Measurements from ENCODE around the gene HSBP1L1. TPM values are rescaled to one million over a fixed set of nuclear protein-coding genes. Genes with fewer than 3 reads are reported as not detected.

Gene HSBP1L1
- total RNA-seq, result 18.6 TPM

GRCh38 chr18:79964330-79965118, at the start of gene HSBP1L1:
HSBP1L1 (plus strand) TSS chr18:79964643; CDS start chr18:79964736, 93 bp downstream.
- H3K27me3 ChIP-seq (ENCODE audit: insufficient read depth, low read length), result no peaks in the 10 kb centered on the region
- H3K4me1 ChIP-seq (ENCODE audit: insufficient read depth, low read length), result peaks cover 37% of the 10 kb centered on the region
- no peaks in the 10 kb centered on the region for H3K9me3 ChIP-seq (ENCODE audit: low read depth, low read length)
- peak within 1 kb of the TSS; percentile 47 for H3K4me3 ChIP-seq (ENCODE audit: low read length)

- Histone ChIP-seq H3K4me3 (ENCODE audit: low read length) (no peak overlapping the region), H3K9me3 (ENCODE audit: low read depth, low read length) (no peaks in the 10 kb centered on the region), H3K4me1 (ENCODE audit: insufficient read depth, low read length) (peaks cover 5% of the 10 kb centered on the region), H3K27me3 (ENCODE audit: insufficient read depth, low read length) (no peaks in the 10 kb centered on the region)
These were observed 49.0 kb upstream of the HSBP1L1 start for GRCh38 chr18:79915161-79916127.

GRCh38 chr18:79916128-79916494, 48.3 kb upstream of the HSBP1L1 start:
- Histone ChIP-seq H3K9me3 (ENCODE audit: low read depth, low read length) (no peaks in the 10 kb centered on the region), H3K4me1 (ENCODE audit: insufficient read depth, low read length) (peaks cover 5% of the 10 kb centered on the region), H3K27me3 (ENCODE audit: insufficient read depth, low read length) (no peaks in the 10 kb centered on the region), H3K4me3 (ENCODE audit: low read length) (no peak overlapping the region)

- no peaks in the 10 kb centered on the region for H3K27me3 ChIP-seq (ENCODE audit: insufficient read depth, low read length)
- H3K4me1 ChIP-seq (ENCODE audit: insufficient read depth, low read length), result peaks cover 5% of the 10 kb centered on the region
- no peaks in the 10 kb centered on the region for H3K9me3 ChIP-seq (ENCODE audit: low read depth, low read length)
- H3K4me3 ChIP-seq (ENCODE audit: low read length), result no peak overlapping the region
These were observed 47.8 kb upstream of the HSBP1L1 start for GRCh38 chr18:79916546-79917168.

- peaks cover 5% of the 10 kb centered on the region for H3K4me1 ChIP-seq (ENCODE audit: insufficient read depth, low read length)
- no peaks in the 10 kb centered on the region for H3K27me3 ChIP-seq (ENCODE audit: insufficient read depth, low read length)
- no peaks in the 10 kb centered on the region for H3K9me3 ChIP-seq (ENCODE audit: low read depth, low read length)
- no peak overlapping the region for H3K4me3 ChIP-seq (ENCODE audit: low read length)
These were observed 47.1 kb upstream of the HSBP1L1 start for GRCh38 chr18:79917169-79917852.

- H3K27me3 ChIP-seq (ENCODE audit: insufficient read depth, low read length), result no peaks in the 10 kb centered on the region
- no peak overlapping the region for H3K4me3 ChIP-seq (ENCODE audit: low read length)
- peaks cover 1% of the 10 kb centered on the region for H3K4me1 ChIP-seq (ENCODE audit: insufficient read depth, low read length)
- H3K9me3 ChIP-seq (ENCODE audit: low read depth, low read length), result no peaks in the 10 kb centered on the region
These were observed 46.4 kb upstream of the HSBP1L1 start for GRCh38 chr18:79917853-79918614.

- no peaks in the 10 kb centered on the region for H3K9me3 ChIP-seq (ENCODE audit: low read depth, low read length)
- H3K27me3 ChIP-seq (ENCODE audit: insufficient read depth, low read length), result no peaks in the 10 kb centered on the region
- H3K4me1 ChIP-seq (ENCODE audit: insufficient read depth, low read length), result no peaks in the 10 kb centered on the region
- no peak overlapping the region for H3K4me3 ChIP-seq (ENCODE audit: low read length)
These were observed 45.8 kb upstream of the HSBP1L1 start for GRCh38 chr18:79918615-79919011.

GRCh38 chr18:79919089-79919488, 45.4 kb upstream of the HSBP1L1 start:
- Histone ChIP-seq H3K4me3 (ENCODE audit: low read length) (no peak overlapping the region), H3K9me3 (ENCODE audit: low read depth, low read length) (no peaks in the 10 kb centered on the region), H3K4me1 (ENCODE audit: insufficient read depth, low read length) (no peaks in the 10 kb centered on the region), H3K27me3 (ENCODE audit: insufficient read depth, low read length) (no peaks in the 10 kb centered on the region)

- Histone ChIP-seq H3K27me3 (ENCODE audit: insufficient read depth, low read length) (no peaks in the 10 kb centered on the region), H3K4me3 (ENCODE audit: low read length) (no peak overlapping the region), H3K4me1 (ENCODE audit: insufficient read depth, low read length) (no peaks in the 10 kb centered on the region), H3K9me3 (ENCODE audit: low read depth, low read length) (no peaks in the 10 kb centered on the region)
These were observed 42.2 kb upstream of the HSBP1L1 start for GRCh38 chr18:79921984-79922965.

- Histone ChIP-seq H3K4me1 (ENCODE audit: insufficient read depth, low read length) (no peaks in the 10 kb centered on the region), H3K27me3 (ENCODE audit: insufficient read depth, low read length) (no peaks in the 10 kb centered on the region), H3K9me3 (ENCODE audit: low read depth, low read length) (no peaks in the 10 kb centered on the region), H3K4me3 (ENCODE audit: low read length) (no peak overlapping the region)
These were observed 41.5 kb upstream of the HSBP1L1 start for GRCh38 chr18:79922971-79923411.

GRCh38 chr18:79923896-79924585, 40.4 kb upstream of the HSBP1L1 start:
- no peak overlapping the region for H3K4me3 ChIP-seq (ENCODE audit: low read length)
- no peaks in the 10 kb centered on the region for H3K4me1 ChIP-seq (ENCODE audit: insufficient read depth, low read length)
- H3K9me3 ChIP-seq (ENCODE audit: low read depth, low read length), result peaks cover 1% of the 10 kb centered on the region
- H3K27me3 ChIP-seq (ENCODE audit: insufficient read depth, low read length), result no peaks in the 10 kb centered on the region

GRCh38 chr18:79924814-79925731, 39.4 kb upstream of the HSBP1L1 start:
- H3K4me1 ChIP-seq (ENCODE audit: insufficient read depth, low read length), result no peaks in the 10 kb centered on the region
- no peaks in the 10 kb centered on the region for H3K27me3 ChIP-seq (ENCODE audit: insufficient read depth, low read length)
- peaks cover 11% of the 10 kb centered on the region for H3K9me3 ChIP-seq (ENCODE audit: low read depth, low read length)
- H3K4me3 ChIP-seq (ENCODE audit: low read length), result no peak overlapping the region

Measured in mononuclear cell (primary cell).